NCI-H128 (cell line): ENCODE results near the gene AGR2.
"Not testable (repeated sequence)": the region's sequence is repeated elsewhere in the genome, so short reads cannot be mapped to it uniquely, and the experiment has no call there.

Source experiments
- DNase-seq: peaks from one replicate; lab custom pipeline; 2025; ENCODE audit not compliant: unreplicated experiment; lab: John Stamatoyannopoulos, UW

The AGR2 gene

DNA sequence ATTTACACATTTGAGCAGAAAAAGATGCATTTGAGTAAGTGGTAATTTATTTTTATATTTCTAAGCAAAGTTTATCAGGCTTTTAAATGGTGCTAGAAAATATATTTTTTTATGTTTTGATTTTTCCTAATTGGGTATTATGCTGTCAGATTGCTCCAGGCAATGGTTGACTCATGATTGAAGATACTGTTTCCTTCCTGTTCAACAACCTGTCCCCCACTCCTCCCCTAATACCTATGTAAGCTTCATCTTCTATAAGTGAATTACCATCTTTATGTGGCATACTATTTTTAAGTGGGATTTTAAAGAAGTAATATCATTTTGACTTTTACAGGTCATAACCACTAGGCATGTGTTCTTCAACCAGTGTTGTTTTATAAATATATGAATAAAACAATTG, 29.8 kb downstream of the AGR2 start:
- no peak for DNase-seq

DNA sequence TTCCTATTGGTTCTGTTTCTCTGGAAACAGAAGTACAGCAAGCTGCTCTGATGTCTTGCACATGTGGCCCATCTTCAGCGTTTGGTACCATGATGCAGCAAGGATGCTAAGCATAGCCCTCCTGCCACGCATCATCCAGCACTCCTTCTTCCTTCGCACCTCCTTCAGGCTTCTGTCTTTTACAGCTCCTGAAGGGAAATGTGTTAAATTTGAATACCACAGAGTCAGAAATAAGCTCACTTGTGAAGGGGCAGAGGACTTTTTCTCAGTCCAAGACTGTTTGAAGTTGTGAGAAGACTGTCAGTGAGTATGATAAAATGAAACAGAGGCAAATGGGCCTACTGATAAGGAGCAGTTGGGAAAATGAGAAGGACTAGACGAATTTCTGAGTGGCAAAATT, 30.5 kb downstream of the AGR2 start:
- no peak for DNase-seq

DNA sequence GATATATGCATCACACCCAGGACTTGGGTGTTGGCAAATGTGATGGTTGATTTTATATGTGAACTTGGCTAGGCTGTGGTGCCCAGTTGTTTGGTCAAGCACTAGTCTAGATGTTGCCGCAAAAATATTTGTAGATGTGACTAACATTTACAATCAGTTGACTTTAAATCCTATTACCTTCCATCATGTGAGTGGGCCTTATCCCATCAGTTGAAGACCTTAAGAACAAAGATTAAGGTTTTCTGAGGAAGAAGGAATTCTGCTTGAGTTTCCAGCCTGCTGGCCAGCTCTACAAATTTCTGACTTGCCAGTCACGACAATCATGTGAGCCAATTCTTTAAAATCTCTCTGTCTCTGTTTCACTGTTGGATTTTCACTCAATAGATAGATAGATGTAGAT, 30.9 kb downstream of the AGR2 start:
- DNase-seq = no peak

DNA sequence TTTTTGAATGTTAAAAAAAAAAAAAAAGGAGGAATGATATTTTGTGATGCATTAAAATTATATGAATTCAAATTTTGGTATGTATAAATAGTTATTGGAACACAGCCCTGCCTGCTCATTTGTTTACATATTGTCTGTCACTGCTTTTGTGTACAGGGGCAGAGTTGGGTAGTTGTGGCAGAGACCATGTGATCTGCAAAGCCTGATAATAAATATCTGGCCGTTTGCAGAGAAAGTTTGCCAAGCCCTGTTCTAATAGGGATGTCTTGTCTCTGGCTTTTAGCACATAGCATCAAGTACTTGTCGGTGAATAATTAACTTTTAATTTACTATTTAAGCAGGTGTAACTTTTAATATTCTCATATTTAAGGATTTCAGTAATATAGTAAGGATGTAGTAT, 31.5 kb downstream of the AGR2 start:
- no peak for DNase-seq

DNA sequence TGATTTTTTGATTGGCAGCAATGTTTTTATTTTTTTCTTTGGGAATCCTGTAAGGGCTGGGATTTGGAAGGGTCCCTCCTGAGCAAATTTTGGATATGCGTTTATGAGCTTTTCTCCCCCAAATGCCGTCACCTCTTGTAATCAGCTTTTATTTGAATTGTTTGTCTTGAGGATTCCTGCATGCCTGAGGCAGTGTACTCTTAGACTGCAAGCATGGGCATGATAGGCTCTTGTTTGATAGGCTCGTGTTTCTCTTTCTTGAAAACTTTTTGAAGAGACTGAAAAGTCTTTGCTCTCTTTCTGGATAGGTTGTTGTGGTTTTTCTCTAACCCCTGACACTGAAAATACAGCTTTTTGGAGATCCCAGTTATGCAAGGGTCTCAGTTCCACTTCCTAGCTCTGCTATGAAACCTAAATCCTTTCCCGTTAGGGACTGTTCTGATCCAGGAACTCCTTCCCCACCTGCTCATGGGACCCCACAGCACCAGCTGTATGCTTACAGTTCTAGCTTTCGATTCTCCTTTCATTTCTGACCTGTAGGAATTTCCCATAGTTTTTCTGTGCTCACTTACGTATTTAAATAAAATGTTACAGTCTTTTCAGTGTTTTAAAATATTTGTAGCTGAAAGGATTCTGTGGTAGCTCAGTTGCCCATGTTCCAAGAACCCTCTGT, 34.0 kb downstream of the AGR2 start:
- no peak for DNase-seq

DNA sequence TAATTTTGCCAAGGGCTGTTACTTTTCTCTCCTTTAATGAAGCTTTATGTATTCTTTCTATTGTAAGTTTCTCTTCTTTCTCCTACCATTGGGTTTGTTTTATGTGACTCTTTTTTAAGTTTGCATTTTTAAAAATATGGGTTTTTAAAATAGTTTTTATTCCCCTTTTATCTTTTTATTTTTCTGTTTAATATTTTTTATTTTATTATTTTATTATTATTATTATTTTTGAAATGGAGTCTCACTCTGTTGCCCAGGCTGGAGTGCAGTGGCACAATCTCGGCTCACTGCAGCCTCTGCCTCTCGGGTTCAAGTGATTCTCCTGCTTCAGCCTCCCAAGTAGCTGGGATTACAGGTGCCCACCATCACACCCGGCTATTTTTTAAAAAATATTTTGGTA, 34.8 kb downstream of the AGR2 start:
- DNase-seq = not testable (repeated sequence)

DNA sequence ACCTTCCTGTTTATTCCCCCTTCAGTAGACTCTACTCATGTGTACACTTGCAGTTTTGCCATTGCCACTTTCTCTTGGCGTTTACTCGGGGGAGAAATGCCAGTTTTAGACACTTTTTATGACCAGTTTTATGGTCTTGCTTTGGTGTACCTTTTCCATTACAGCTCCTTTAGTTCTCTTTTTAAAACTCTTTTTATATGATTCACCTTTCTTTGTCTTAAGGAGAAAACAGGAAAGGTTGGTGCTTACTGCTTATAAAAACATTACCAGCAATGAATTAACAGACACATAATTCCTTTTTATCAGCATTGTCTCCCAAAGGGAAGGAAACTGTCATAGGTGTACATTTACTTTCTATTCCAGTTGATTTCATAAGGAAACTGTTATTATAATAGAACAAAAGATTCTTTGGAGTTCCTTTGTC, 39.4 kb downstream of the AGR2 start:
- no peak for DNase-seq

DNA sequence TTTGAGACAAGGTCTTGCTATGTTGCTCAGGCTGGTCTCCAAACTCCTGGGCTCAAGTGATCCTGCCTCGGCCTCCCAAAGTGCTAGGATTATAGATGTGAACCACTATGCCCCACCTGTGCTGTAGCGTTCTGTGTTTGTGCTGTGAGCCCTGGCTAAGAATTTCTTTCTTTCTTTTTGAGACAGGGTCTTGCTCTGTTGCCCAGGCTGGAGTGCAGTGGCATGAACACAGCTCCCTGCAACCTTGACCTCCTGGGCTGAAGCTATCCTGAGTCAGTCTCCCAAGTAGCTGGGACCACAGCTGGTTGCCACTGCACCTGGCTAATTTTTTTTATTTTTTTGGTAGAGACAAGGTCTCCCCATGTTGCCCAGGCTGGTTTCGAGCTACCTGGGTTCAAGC, 39.9 kb downstream of the AGR2 start:
- no peak for DNase-seq

DNA sequence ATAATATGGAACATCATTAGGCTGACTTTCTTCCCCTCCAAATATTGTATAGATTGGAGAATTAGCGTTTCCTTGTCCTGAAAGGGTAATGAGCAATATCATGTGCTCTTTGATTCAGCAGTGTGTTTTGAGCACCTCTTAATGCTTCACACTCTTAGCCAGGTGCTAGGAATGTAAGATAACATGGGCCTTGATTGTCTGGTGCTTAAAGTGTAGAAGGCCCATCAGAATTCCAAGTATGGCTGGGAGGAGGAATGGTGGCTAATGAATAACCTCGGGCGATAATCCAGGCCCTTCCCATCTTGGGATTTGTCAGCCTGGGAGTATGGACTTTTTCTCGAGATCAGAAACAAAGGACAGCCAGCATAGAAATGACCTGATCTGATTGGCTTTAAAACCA, 42.6 kb downstream of the AGR2 start:
- no peak for DNase-seq

DNA sequence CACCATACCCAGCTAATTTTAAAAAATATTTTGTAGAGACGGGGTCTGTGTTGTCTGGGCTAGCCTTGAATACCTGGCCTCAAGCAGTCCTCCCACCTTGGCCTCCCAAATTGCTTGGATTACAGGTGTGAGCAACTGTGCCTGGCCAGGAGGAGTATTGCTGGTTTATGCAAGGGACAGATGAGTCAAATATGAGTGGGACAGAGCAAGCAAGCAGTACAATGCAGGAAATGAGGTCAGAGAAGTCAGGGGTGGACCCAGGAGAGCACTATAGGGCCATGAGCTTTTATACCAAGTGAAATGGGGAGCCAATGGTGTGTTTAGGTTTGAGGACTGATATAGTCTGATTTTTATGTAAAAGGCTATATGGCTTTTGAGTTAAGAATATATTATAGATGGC, 45.0 kb downstream of the AGR2 start:
- DNase-seq = no peak

DNA sequence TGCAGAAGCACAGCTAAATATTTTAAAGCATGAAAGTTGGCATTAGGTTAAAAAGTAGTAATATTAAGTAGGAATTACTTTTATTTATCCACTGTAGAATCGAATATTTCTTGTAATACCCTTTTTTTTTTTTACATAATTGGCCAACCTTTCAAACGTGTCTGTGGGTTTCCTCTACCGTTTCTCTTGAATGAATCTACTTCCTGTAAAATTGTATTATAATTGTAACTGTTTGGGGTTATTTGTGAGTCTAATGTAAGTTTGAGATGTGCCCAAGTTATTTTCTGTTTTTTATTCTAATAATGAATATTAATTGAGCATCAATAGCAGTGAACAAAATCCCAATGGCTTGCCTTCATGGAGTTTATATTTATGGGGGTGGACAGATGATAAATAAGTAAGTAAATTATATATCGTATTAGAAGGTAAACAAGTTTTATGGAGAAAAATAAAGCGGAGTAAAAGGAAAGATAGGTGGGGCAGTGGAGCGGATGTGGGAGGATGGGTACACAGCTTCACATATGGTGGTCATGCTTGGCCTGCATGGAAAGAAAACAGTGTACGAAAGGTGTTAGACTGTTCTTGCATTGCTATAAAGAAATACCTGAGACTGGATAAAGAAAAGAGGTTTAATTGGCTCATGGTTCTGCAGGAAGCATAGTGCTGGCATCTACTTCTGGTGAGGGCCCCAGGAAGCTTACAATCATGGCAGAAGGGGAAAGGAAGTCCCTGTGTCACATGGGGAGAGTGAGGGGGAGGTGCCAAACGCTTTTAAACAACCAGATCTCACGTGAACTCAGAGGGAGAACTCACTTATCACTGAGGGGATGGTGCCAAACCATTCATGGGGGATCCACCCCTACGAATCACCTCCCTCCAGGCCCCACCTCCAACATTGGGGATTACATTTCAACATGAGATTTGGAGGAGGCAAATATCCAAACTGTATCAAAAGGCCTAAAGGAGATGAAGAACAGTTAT, 45.9 kb downstream of the AGR2 start:
- DNase-seq = no peak

DNA sequence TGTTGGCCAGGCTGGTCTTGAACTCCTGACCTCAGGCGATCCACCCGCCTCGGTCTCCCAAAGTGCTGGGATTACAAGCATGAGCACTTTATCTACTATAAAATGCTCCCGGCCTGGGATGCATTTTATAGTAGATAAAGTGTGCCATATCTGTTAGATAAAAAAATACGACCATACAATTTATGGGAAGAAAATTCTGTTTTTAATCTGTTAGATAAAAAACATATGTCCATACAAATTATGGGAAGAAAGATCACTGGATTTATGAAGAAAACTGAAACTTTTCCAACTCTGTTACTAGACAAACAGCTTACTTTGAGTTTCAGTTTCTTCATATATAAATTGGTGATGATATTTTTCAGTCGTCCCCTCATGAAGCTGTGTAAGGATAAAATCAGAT, 46.8 kb downstream of the AGR2 start:
- DNase-seq = no peak

DNA sequence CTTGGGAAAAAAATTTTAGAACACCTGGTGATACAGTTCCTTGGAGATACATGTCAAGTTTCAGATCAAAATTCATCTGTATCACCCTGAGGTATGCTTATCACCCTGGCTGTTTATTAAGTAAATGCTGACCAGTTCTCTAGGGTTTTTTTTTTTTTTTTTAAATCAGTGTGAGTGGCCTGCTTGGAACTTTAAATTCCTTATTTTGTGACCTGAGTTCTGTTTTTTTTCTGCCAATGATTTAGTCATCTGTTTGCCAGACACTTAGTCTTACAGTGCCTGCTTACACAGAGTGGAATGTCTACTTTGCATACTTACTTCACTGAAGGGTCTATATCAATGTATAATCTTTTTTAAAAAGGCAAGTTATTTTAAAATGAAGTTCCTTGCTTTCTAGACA, 49.4 kb downstream of the AGR2 start:
- no peak for DNase-seq

DNA sequence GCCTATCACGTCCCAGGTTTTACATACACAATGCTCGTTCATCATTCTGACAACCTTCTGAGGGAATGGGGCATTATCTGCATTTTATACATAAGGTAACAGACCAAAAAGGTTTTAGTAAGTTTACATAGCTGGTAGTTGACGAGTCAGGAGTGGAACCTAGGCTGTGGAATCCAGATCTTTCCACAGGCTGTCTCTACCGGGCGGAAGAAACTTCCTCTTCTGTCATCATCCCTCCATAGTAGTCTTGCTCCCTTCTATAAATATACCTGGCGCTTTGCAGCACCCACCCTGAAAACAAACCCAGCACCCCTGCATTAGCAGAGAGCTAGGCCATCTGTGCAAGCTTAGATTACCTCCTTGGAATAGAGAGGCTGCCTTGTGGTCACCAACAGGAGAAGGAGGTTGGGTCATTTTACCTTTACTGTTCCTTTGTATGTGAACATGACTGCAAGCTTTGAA, 49.9 kb downstream of the AGR2 start:
- no peak for DNase-seq

DNA sequence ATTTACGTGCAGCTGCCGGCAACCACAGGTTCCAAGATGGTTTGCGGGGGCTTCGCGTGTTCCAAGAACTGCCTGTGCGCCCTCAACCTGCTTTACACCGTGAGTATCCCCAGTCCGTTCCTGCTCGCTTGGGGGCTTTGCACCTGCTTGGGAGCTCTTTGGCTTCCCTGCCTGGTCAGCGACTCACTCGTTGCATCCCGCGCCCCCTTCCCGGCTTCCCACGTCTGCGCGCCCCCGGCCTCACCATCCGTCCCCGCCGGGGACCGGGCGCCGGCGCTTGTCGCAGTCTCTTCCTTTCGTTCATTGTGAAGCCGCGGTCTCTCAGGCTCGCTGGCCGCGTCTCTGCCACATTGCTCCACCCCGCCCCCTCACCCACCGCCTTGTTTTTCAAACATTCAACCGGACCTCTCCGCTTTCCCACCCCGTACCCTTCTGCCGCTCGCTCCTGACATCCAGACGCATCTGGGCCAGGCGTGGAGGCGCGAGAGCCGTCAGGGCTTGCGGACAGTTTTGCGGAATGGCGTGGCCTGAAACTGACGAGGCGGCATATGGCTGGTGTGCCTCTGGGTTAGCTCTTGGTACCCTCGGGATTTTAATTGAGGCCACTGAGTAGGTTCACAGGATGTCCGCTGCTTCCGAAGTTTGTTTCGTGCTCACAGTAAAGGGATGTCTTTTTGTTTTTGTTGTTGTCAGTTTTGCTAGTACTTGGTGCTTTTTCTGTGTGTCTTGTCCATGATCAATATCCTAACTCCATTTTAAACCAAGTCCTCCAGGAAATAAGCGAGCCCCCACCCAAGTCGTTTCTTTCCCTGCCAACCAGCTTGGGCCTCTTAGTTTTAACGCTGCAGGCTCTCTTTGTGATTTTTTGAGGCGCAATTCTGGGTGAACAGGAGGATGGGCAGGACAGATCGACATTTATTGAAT, 50.6 kb downstream of the AGR2 start:
- DNase-seq = no peak

DNA sequence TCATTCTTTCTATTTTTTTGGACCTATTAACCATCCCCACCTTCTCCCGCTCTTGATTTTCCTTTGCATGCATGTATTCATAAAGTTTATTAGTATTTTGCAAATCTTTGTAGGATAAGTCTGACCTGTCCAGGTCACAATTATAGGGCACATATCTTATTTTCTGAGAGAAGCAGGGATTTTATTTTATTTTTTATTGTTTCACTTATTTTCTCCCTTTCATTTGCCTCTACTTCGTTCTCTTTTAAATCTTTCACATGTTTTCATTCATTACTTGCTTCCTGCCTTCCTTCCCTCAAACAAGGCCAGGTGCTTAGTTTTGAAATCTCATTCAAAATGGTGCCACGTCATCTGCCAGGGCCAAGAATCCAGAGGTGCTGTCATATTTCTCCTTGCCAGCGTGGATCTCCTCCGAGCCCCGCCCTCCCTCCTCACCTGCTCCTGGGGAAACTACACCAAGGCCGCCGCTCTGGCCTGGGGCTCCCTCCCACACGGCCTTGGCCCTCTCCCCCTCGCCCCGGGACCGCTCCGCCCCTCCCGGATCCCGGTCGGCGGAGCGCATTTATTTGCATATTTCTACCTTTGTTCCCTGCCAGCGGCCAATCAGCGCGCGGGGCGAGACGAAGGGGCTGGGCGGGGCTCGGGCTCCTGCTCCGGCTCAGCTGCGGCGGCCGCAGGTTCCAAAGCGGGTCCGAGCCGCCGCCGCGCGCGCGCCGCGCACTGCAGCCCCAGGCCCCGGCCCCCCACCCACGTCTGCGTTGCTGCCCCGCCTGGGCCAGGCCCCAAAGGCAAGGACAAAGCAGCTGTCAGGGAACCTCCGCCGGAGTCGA, 51.5 kb downstream of the AGR2 start, which contains the start of gene TSPAN13:
Gene TSPAN13 (plus strand): TSS at position 654 of the 830 bp plus-strand sequence. CDS start 213 bp downstream, outside the sequence.
- DNase-seq = peak; percentile 82

DNA sequence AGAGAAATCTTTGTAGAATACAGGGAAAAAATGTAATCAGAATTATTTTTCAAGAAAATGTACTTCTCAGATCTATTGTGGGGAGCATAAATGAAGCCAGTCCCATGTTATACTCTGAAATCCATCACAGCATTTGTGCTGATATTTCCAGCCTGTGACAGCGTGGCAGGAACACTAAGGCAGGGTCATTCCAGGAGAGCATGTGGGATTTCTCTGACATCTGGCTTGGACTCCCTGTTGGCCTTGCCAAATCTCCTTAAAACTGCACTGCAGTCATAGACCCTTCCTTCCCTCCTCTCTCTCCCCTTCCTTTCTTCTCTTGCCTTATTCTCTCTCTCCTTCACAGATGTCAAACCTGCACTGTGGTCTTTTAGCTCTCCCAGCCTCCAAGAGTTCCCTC, 57.7 kb downstream of the AGR2 start:
- no peak for DNase-seq

DNA sequence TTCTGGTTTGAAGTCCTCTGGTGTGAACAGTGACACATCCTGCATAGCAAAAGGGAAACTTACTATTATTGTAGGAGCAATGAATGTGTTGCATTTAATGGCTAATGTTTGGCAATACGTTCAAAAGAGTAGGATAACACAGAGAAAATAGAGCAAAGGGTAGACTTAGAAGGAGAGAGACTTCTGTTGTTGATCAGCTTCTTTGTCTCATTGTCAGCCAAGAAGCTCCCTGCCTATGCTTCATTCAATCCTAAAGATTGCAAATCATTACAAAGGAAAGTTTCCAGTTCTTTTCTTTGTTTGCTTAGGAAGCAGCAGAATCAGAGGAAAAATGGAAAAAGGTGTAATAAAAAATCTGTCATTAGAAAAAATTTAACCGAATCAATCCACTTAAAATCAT, 59.2 kb downstream of the AGR2 start:
- no peak for DNase-seq

DNA sequence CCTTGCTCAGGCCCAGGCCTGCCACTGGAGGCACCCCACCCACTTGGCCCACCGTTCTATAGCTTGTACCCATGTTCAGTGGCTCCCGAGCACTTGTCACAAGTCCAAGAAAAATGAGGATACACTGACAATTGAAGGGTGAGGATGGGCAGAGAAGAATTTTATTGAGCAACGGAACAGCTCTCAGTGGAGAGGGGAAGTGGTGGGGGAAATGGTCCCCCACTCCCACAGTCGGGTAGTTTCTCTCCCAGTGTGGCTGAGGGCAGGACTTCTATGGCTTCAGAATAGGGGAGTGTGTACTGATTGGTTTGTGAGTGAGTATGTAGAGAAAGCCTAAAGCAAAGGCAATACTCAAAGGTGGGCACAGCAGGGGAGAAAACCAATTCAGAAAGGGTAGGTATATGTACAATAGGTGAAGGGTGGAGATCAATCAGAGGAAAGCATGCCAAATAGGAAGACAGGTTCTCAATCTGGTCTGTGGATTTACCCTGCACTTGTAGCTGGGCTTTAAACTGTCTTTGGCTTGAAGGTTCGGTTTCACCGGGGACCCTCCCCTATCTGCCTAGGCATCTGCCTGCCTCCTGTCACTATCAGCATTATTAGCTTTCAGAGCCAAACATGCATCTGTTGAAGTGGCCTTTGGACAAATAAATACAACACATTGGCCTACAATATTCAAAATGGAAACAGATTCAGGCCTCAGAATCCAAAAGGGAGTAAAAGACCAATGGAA, 60.1 kb downstream of the AGR2 start:
- DNase-seq = no peak

DNA sequence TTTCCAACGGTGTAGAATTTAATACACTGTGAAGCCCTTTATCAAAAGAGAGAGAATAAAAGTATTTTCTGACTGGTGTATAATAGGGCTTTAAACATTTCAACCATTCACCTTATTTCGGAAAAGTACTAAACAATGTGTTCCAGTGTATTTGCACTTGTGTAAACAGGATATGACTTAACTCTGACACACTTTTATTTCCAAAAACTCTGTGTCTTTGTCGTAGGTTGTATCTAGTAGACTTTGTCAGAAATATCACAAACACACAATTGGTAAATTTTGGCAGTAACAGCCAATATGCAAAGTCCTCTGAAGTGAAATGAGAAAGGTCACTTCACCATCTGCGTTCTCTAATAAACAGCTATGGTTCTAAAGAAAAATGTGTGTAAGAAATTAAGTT, 61.6 kb downstream of the AGR2 start:
- DNase-seq = no peak
